22Rv1 (cell line): ENCODE data around the gene LNPEP.

Source experiments
- CTCF ChIP-seq: fragments of 450-650 bp; IDR thresholded peaks from 2 replicates; pipeline ENCODE4 v1.5.1; 2017; ENCODE audit warnings: mild to moderate bottlenecking
- ZFX ChIP-seq: fragments of 450-650 bp; IDR thresholded peaks from 2 replicates; pipeline ENCODE4 v1.6.1; 2017; ENCODE audit warnings: antibody characterized with exemption, borderline replicate concordance

- TF ChIP-seq CTCF = no peak
- no peak for TF ChIP-seq ZFX
Observed at GRCh38 chr5:96957254-96958049, 21.6 kb downstream of the LNPEP start.
